ENCODE data around the gene GSKIP.

GSKIP gene

GRCh38 chr14:96384053-96384452 lies 20.7 kb downstream of the GSKIP start:
- Histone ChIP-seq H3K4me3 (ENCODE audit: low read length) (no peak overlapping the region), H3K9me3 (ENCODE audit: control insufficient read depth, low read length) (no peaks in the 10 kb centered on the region), H3K4me1 (ENCODE audit: control insufficient read depth, insufficient read depth, low read length) (peaks cover 4% of the 10 kb centered on the region), H3K36me3 (ENCODE audit: control insufficient read depth, insufficient read depth, low read length) (no peaks in the 10 kb centered on the region), H3K9ac (ENCODE audit: low read length) (no peak overlapping the region), H3K27me3 (ENCODE audit: control insufficient read depth, insufficient read depth, low read length) (no peaks in the 10 kb centered on the region)

DNA sequence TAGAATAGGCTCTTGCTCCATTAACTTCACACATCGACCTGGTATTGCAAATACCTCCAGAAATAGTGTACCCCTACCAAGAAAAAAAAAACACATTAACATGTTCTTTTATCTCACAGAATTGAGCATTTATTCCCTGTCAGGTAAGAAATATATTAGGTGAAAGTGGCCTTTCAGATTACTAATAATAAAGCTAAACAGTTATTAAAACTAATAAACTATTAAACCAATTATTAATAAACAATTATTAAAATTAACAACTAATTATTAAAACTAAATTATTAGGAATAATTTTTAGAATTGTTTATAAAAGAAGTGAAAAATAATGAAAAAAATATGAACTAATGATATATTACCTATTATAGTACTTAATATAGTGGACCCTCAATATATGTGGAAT lies 21.4 kb downstream of the GSKIP start:
- H3K4me3 ChIP-seq (ENCODE audit: low read length), result no peak overlapping the region

DNA sequence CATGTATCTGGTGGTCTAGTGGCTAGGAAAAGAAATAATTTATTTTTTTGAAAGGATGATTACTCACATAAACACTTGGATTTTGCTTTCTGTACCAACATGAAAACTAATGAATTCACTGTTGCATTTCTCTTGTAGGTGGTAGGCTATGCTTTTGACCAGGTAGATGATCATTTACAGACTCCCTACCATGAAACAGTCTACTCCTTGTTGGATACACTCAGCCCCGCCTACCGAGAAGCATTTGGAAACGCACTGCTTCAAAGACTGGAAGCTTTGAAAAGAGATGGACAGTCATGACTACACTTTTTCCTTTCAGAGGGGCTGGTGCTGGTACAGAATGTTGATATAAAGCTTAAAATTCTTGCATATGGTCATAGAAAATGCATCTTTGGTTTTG lies 22.1 kb downstream of the GSKIP start:
- Histone ChIP-seq H3K9me3 (ENCODE audit: control insufficient read depth, low read length) (no peaks in the 10 kb centered on the region), H3K9ac (ENCODE audit: low read length) (no peak overlapping the region), H3K4me1 (ENCODE audit: control insufficient read depth, insufficient read depth, low read length) (peaks cover 4% of the 10 kb centered on the region), H3K27me3 (ENCODE audit: control insufficient read depth, insufficient read depth, low read length) (no peaks in the 10 kb centered on the region), H3K36me3 (ENCODE audit: control insufficient read depth, insufficient read depth, low read length) (no peaks in the 10 kb centered on the region), H3K4me3 (ENCODE audit: low read length) (no peak overlapping the region)

More for the DNA sequence above, 21.4 kb downstream of the GSKIP start:
- H3K27me3 ChIP-seq (ENCODE audit: control insufficient read depth, insufficient read depth, low read length), result no peaks in the 10 kb centered on the region
- H3K36me3 ChIP-seq (ENCODE audit: control insufficient read depth, insufficient read depth, low read length), result no peaks in the 10 kb centered on the region
- H3K9me3 ChIP-seq (ENCODE audit: control insufficient read depth, low read length), result no peaks in the 10 kb centered on the region
- H3K4me1 ChIP-seq (ENCODE audit: control insufficient read depth, insufficient read depth, low read length), result peaks cover 4% of the 10 kb centered on the region
- no peak overlapping the region for H3K9ac ChIP-seq (ENCODE audit: low read length)

- no peaks in the 10 kb centered on the region for H3K4me1 ChIP-seq (ENCODE audit: control insufficient read depth, insufficient read depth, low read length)
- H3K27me3 ChIP-seq (ENCODE audit: control insufficient read depth, insufficient read depth, low read length), result no peaks in the 10 kb centered on the region
- peak overlapping the region; percentile 76 for H3K9ac ChIP-seq (ENCODE audit: low read length)
- H3K36me3 ChIP-seq (ENCODE audit: control insufficient read depth, insufficient read depth, low read length), result no peaks in the 10 kb centered on the region
- no peaks in the 10 kb centered on the region for H3K9me3 ChIP-seq (ENCODE audit: control insufficient read depth, low read length)
- peak overlapping the region; percentile 77 for H3K4me3 ChIP-seq (ENCODE audit: low read length)
These were observed 27.6 kb downstream of the GSKIP start for GRCh38 chr14:96390965-96391292.

DNA sequence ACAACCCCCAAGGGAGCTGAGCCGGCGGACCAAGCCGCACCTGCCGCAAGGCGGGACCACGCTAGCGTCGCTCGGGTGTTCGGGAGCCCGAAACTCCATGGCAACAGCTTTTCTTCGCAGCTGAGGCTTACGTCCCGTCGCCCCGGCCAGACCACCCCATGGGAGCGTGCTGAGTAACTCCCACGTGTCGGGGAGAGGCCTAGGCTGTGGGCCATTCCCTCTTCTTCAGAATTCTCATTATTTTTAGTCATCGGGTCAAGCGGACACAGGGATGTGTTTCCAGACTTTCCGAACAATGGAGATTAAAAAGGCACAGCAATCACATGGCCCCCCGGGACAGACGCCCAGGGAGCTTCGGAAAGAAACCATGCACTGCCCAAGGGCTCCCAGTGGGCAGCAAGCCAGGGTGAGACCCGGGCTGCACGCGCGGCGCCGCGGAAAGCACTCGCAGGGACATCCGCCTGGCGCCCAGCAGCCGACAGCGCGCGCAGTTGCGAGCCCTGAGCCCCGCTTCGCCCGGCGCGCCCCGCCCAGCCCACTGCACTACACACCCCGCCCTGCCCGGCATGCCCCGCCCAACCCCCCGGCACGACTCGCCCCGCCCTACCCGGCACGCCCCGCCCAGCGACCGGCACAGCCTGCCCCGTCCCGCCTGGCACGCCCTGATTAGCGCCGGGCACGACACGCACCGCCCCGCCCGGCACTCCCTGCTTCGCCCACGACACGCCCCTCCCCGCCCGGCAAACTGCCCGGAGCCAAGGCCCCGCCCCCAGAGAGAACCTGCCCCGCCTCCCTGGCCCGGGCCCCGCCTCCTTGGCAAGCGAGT lies 28.2 kb downstream of the GSKIP start:
- Histone ChIP-seq H3K4me3 (ENCODE audit: low read length) (peak overlapping the region; percentile 77), H3K9ac (ENCODE audit: low read length) (peak overlapping the region; percentile 79), H3K4me1 (ENCODE audit: control insufficient read depth, insufficient read depth, low read length) (no peaks in the 10 kb centered on the region), H3K36me3 (ENCODE audit: control insufficient read depth, insufficient read depth, low read length) (no peaks in the 10 kb centered on the region), H3K27me3 (ENCODE audit: control insufficient read depth, insufficient read depth, low read length) (no peaks in the 10 kb centered on the region), H3K9me3 (ENCODE audit: control insufficient read depth, low read length) (no peaks in the 10 kb centered on the region)

GRCh38 chr14:96393071-96393691 lies 29.9 kb downstream of the GSKIP start:
- Histone ChIP-seq H3K9ac (ENCODE audit: low read length) (no peak overlapping the region), H3K4me1 (ENCODE audit: control insufficient read depth, insufficient read depth, low read length) (no peaks in the 10 kb centered on the region), H3K27me3 (ENCODE audit: control insufficient read depth, insufficient read depth, low read length) (no peaks in the 10 kb centered on the region), H3K9me3 (ENCODE audit: control insufficient read depth, low read length) (no peaks in the 10 kb centered on the region), H3K36me3 (ENCODE audit: control insufficient read depth, insufficient read depth, low read length) (no peaks in the 10 kb centered on the region), H3K4me3 (ENCODE audit: low read length) (no peak overlapping the region)

DNA sequence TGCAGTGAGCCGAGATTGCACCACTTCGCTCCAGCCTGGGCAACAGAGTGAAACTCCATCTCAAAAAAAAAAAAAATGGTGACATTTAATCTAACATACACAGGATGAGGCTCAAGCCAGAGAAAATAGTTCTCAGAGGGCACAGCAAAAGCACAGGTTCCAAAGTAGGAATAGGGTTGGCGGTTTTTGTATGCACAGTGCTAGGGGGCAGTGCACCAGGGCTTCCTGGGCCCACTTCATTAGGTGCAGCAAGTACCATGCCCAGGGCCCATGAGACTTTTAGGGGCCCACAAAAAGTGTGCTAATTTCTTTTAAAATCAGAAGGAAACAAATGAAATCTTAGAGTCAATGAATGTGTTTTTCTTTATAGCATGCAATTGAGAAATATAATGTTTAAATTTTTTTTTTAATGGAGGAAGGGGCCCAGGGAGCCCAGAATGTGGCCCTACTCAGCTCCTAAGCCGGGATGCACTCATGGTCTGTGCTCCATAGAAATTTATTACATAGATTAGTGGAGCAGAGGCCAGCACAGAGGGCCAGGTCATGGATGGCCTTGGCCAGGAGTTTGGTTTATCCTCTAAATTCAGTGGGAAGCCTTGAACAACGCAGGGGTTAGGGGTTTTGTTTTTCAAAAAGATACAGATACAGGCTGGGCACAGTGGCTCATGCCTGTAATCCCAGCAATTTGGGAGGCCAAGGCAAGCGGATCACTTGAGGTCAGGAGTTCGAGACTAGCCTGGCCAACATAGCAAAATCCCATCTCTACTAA lies 30.9 kb downstream of the GSKIP start:
- H3K4me1 ChIP-seq (ENCODE audit: control insufficient read depth, insufficient read depth, low read length), result no peaks in the 10 kb centered on the region
- no peak overlapping the region for H3K4me3 ChIP-seq (ENCODE audit: low read length)
- H3K36me3 ChIP-seq (ENCODE audit: control insufficient read depth, insufficient read depth, low read length), result no peaks in the 10 kb centered on the region
- H3K9me3 ChIP-seq (ENCODE audit: control insufficient read depth, low read length), result no peaks in the 10 kb centered on the region
- H3K9ac ChIP-seq (ENCODE audit: low read length), result no peak overlapping the region
- H3K27me3 ChIP-seq (ENCODE audit: control insufficient read depth, insufficient read depth, low read length), result no peaks in the 10 kb centered on the region

DNA sequence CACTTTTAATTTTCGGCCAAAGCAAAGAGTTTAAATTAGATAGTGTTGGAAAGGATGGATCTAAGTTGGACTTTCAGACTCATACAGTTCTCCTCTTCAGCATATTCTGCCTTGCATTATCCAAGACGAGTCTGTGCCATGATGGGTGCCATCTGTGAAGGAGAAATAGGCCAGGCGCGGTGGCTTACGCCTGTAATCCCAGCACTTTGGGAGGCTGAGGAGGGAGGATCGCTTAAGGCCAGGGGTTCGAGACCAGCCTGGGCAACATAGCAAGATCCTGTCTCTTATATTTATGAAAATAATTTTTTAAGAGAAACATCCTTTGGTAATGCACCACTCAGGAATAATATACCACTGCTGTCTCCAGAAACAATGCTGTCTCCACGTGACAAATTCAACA lies 35.1 kb downstream of the GSKIP start:
- Histone ChIP-seq H3K36me3 (ENCODE audit: control insufficient read depth, insufficient read depth, low read length) (no peaks in the 10 kb centered on the region), H3K9ac (ENCODE audit: low read length) (no peak overlapping the region), H3K4me1 (ENCODE audit: control insufficient read depth, insufficient read depth, low read length) (no peaks in the 10 kb centered on the region), H3K9me3 (ENCODE audit: control insufficient read depth, low read length) (no peaks in the 10 kb centered on the region), H3K27me3 (ENCODE audit: control insufficient read depth, insufficient read depth, low read length) (no peaks in the 10 kb centered on the region), H3K4me3 (ENCODE audit: low read length) (no peak overlapping the region)

- no peaks in the 10 kb centered on the region for H3K36me3 ChIP-seq (ENCODE audit: control insufficient read depth, insufficient read depth, low read length)
- H3K4me1 ChIP-seq (ENCODE audit: control insufficient read depth, insufficient read depth, low read length), result no peaks in the 10 kb centered on the region
- H3K4me3 ChIP-seq (ENCODE audit: low read length), result no peak overlapping the region
- H3K27me3 ChIP-seq (ENCODE audit: control insufficient read depth, insufficient read depth, low read length), result no peaks in the 10 kb centered on the region
- H3K9me3 ChIP-seq (ENCODE audit: control insufficient read depth, low read length), result no peaks in the 10 kb centered on the region
- H3K9ac ChIP-seq (ENCODE audit: low read length), result no peak overlapping the region
These were observed 35.6 kb downstream of the GSKIP start for GRCh38 chr14:96398921-96399320.

- no peaks in the 10 kb centered on the region for H3K27me3 ChIP-seq (ENCODE audit: control insufficient read depth, insufficient read depth, low read length)
- H3K9me3 ChIP-seq (ENCODE audit: control insufficient read depth, low read length), result no peaks in the 10 kb centered on the region
- H3K4me1 ChIP-seq (ENCODE audit: control insufficient read depth, insufficient read depth, low read length), result no peaks in the 10 kb centered on the region
- no peak overlapping the region for H3K9ac ChIP-seq (ENCODE audit: low read length)
- H3K4me3 ChIP-seq (ENCODE audit: low read length), result no peak overlapping the region
- no peaks in the 10 kb centered on the region for H3K36me3 ChIP-seq (ENCODE audit: control insufficient read depth, insufficient read depth, low read length)
These were observed 36.1 kb downstream of the GSKIP start for GRCh38 chr14:96399405-96399804.

DNA sequence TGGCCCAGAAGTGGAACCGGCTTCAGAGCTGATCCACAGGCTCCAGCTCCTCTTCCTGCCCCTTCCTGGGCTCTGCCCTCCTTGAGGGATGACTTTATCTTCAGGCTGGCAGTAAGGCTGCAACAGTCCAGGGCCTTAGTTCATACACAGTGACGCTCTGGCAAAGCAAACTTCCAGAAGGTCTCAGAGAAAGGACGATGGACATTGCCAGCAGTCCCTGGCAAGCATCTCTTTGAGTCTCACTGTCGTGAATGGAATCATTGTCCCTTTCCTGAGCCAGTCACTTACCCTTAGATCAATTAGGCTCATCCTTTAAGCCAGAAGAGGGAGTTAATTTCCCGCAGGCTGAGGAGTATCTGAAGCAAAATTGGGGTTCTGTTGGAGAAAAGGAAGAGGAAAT lies 37.2 kb downstream of the GSKIP start:
- Histone ChIP-seq H3K36me3 (ENCODE audit: control insufficient read depth, insufficient read depth, low read length) (no peaks in the 10 kb centered on the region), H3K4me1 (ENCODE audit: control insufficient read depth, insufficient read depth, low read length) (no peaks in the 10 kb centered on the region), H3K4me3 (ENCODE audit: low read length) (no peak overlapping the region), H3K9me3 (ENCODE audit: control insufficient read depth, low read length) (no peaks in the 10 kb centered on the region), H3K9ac (ENCODE audit: low read length) (no peak overlapping the region), H3K27me3 (ENCODE audit: control insufficient read depth, insufficient read depth, low read length) (no peaks in the 10 kb centered on the region)

DNA sequence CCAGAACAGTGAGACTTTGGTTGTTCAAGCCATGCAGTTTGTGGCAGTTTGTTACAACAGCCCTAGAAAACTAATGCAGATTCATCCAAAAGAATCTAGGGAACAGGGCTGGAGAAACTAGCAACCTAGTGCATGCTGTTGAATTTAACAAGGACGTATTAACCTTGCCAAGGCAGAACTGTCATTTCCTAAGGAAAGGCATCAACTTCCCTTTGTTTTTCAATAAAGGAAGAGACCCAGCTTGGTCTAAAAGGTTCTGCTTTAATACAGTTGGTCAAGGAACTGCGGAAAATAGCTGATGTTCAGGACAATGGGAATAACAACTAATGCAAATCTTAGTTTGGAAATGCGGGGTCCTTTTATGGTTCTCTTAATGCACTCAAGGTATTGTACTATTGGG lies 40.1 kb downstream of the GSKIP start:
- no peaks in the 10 kb centered on the region for H3K27me3 ChIP-seq (ENCODE audit: control insufficient read depth, insufficient read depth, low read length)
- no peaks in the 10 kb centered on the region for H3K9me3 ChIP-seq (ENCODE audit: control insufficient read depth, low read length)
- no peaks in the 10 kb centered on the region for H3K36me3 ChIP-seq (ENCODE audit: control insufficient read depth, insufficient read depth, low read length)
- H3K4me1 ChIP-seq (ENCODE audit: control insufficient read depth, insufficient read depth, low read length), result no peaks in the 10 kb centered on the region
- H3K9ac ChIP-seq (ENCODE audit: low read length), result no peak overlapping the region
- no peak overlapping the region for H3K4me3 ChIP-seq (ENCODE audit: low read length)

Measured in mucosa of stomach (tissue), 1 donor.